ENCODE results near the gene CPXM1.

DNA sequence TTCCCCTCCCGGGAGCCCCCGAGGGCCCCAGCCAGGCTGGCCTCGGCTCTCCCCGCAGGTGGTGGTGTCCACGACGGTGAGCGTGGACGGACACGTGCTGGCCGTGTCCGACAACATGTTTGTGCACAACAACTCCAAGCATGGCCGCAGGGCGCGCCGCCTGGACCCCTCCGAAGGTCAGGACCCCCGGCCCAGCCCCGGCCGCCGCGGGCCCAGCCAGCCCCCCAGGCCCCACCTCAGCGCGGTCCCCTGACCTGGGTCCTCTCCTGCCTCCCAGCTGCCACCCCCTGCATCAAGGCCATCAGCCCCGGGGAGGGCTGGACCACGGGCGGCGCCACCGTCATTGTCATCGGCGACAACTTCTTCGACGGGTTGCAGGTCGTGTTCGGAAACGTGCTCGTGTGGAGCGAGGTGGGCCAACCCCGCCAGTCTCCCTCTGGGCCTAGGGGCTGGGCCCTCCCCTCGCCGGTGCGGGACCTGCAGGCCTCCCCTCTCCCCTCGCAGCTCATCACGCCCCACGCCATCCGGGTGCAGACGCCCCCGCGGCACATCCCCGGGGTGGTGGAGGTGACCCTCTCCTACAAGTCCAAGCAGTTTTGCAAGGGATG lies 51.0 kb downstream of the CPXM1 start:
- TF ChIP-seq, protein P1, sequence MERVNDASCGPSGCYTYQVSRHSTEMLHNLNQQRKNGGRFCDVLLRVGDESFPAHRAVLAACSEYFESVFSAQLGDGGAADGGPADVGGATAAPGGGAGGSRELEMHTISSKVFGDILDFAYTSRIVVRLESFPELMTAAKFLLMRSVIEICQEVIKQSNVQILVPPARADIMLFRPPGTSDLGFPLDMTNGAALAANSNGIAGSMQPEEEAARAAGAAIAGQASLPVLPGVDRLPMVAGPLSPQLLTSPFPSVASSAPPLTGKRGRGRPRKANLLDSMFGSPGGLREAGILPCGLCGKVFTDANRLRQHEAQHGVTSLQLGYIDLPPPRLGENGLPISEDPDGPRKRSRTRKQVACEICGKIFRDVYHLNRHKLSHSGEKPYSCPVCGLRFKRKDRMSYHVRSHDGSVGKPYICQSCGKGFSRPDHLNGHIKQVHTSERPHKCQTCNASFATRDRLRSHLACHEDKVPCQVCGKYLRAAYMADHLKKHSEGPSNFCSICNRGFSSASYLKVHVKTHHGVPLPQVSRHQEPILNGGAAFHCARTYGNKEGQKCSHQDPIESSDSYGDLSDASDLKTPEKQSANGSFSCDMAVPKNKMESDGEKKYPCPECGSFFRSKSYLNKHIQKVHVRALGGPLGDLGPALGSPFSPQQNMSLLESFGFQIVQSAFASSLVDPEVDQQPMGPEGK (CRISPR knock-in tag; IDR thresholded peaks at IDR 0.05; ENCODE audit: borderline replicate concordance) = no peak
- TF ChIP-seq, protein P2, sequence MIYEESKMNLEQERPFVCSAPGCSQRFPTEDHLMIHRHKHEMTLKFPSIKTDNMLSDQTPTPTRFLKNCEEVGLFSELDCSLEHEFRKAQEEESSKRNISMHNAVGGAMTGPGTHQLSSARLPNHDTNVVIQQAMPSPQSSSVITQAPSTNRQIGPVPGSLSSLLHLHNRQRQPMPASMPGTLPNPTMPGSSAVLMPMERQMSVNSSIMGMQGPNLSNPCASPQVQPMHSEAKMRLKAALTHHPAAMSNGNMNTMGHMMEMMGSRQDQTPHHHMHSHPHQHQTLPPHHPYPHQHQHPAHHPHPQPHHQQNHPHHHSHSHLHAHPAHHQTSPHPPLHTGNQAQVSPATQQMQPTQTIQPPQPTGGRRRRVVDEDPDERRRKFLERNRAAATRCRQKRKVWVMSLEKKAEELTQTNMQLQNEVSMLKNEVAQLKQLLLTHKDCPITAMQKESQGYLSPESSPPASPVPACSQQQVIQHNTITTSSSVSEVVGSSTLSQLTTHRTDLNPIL (CRISPR knock-in tag; IDR thresholded peaks at IDR 0.05; ENCODE audit: low read depth) = no peak
- TF ChIP-seq, protein P3, sequence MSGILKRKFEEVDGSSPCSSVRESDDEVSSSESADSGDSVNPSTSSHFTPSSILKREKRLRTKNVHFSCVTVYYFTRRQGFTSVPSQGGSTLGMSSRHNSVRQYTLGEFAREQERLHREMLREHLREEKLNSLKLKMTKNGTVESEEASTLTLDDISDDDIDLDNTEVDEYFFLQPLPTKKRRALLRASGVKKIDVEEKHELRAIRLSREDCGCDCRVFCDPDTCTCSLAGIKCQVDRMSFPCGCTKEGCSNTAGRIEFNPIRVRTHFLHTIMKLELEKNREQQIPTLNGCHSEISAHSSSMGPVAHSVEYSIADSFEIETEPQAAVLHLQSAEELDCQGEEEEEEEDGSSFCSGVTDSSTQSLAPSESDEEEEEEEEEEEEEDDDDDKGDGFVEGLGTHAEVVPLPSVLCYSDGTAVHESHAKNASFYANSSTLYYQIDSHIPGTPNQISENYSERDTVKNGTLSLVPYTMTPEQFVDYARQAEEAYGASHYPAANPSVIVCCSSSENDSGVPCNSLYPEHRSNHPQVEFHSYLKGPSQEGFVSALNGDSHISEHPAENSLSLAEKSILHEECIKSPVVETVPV (CRISPR knock-in tag; IDR thresholded peaks at IDR 0.05) = no peak
- TF ChIP-seq ZNF8 (CRISPR knock-in tag; IDR thresholded peaks at IDR 0.05) (no peak), ZFP3 (CRISPR knock-in tag; IDR thresholded peaks at IDR 0.05) (no peak), ZFP30 (CRISPR knock-in tag; IDR thresholded peaks at IDR 0.05) (no peak), GLIS3 (CRISPR knock-in tag; IDR thresholded peaks at IDR 0.05) (no peak), OSR1 (CRISPR knock-in tag; IDR thresholded peaks at IDR 0.05) (no peak), RARB (CRISPR knock-in tag; IDR thresholded peaks at IDR 0.05) (no peak), ARNTL (CRISPR knock-in tag; IDR thresholded peaks at IDR 0.05; ENCODE audit: borderline replicate concordance, low read depth) (no peak), ZNF70 (CRISPR knock-in tag; IDR thresholded peaks at IDR 0.05) (no peak), ZNF565 (CRISPR knock-in tag; conservative IDR thresholded peaks at IDR 0.05; ENCODE audit: low read depth) (no peak), TCF4 (CRISPR knock-in tag; IDR thresholded peaks at IDR 0.05; ENCODE audit: borderline replicate concordance) (no peak), SNAI2 (CRISPR knock-in tag; IDR thresholded peaks at IDR 0.05) (no peak)

All from SK-N-SH treated with all-trans-retinoic acid at 6 μM for 48 hours (cell line).